ENCODE results near the gene LRRC8D.

DNA sequence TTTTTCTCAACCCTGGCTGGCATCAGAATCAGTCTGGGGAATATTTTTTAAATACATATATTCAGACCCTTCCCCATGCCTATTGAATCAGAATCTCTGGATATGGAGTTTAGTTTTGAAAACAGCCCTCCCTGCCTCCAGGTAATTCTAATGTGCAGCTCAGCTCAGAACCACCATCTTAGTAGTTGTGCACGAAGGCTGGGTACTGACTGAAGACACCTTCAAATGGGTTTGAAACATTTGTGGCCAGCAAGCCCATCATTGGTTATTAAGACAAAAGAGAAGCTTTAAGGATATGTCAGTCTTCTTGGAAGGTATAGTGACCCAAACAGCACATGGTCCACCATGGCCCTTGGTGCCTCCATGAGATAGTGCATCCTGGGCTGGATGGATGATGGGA lies 7.1 kb downstream of the LRRC8D start:
- TF ChIP-seq POLR2A (IDR thresholded peaks at IDR 0.05) (no peak), CTCF (IDR thresholded peaks at IDR 0.05) (no peak)
